GM10266 (cell line): ENCODE measurements around the gene CENPU.

Experiments
- DNase-seq: peaks from one replicate; pipeline ENCODE4 v3.0.0; 2012; ENCODE audit errors: extremely low spot score
- CTCF ChIP-seq: IDR thresholded peaks from 2 replicates; pipeline ENCODE4 v1.5.1; 2012; ENCODE audit warnings: mild to moderate bottlenecking, low read depth; ENCODE audit not compliant: control insufficient read depth, insufficient read depth; ENCODE audit errors: missing control alignments

The CENPU gene

GRCh38 chr4:184771416-184771815 is 37.5 kb upstream of the CENPU start:
- no peak for DNase-seq
- TF ChIP-seq CTCF: no peak

GRCh38 chr4:184769141-184769765 is 35.4 kb upstream of the CENPU start:
- no peak for DNase-seq
- no peak for TF ChIP-seq CTCF

GRCh38 chr4:184768296-184768695 is 34.4 kb upstream of the CENPU start:
- no peak for TF ChIP-seq CTCF
- DNase-seq: no peak

- DNase-seq: no peak
- TF ChIP-seq CTCF: no peak
Measured at GRCh38 chr4:184766446-184766845, 32.5 kb upstream of the CENPU start.

- DNase-seq: no peak
- no peak for TF ChIP-seq CTCF
Measured at GRCh38 chr4:184765473-184766340, 31.8 kb upstream of the CENPU start.

GRCh38 chr4:184764601-184765000 is 30.7 kb upstream of the CENPU start:
- DNase-seq: no peak
- no peak for TF ChIP-seq CTCF
